K562 (cell line): ENCODE data around the gene ZNF81. TPM values are rescaled to one million over a fixed set of nuclear protein-coding genes. Genes with fewer than 3 reads are reported as not detected.

Source experiments
- polyA plus RNA-seq, 8 experiments: library from polyadenylated mRNA; depleted of rRNA in 4 of 8; stranded (reverse) in 5 of 8; unstranded in 3 of 8; fragments of >200 nt; fragmentation: Nextera tagmentation in 2 of 8; fragmentation: Illumina TruSeq in 1 of 8; extraction: Ambion mirVana in 2 of 8; extraction: Trizol in 1 of 8; gene quantifications; 2 replicates each; pipeline versions ENCODE4 v1.2.1 to v1.2.3, GENCODE V29; 2011 to 2014; ENCODE audit warnings: inconsistent platforms in 1 of 8, missing spikeins in 1 of 8
- total RNA-seq, 7 experiments: library from RNA; depleted of rRNA in 6 of 7; stranded (reverse); fragments of >200 nt in 6 of 7; fragmentation: Illumina TruSeq in 2 of 7; extraction: Trizol in 2 of 7; gene quantifications; 2 replicates each; pipeline versions ENCODE4 v1.2.1 to v1.2.3, GENCODE V29; 2011 to 2021; ENCODE audit warnings: low replicate concordance in 1 of 7
- TF ChIP-seq, protein P1 (sequence below), 2 experiments: fragments of 450-650 bp; formaldehyde crosslinking in 1 of 2; IDR thresholded peaks; 2 replicates each; pipeline versions ENCODE4 v1.4.0 to v1.6.1; 2014 to 2020; ENCODE audit warnings: mild to moderate bottlenecking in 2 of 2, borderline replicate concordance in 1 of 2, low read depth in 1 of 2
- TF ChIP-seq, protein P2 (sequence below), 3 experiments: IDR thresholded peaks in 2 of 3; conservative IDR thresholded peaks in 1 of 3; 2 replicates each; pipeline ENCODE4 v1.5.1; 2011 to 2012; ENCODE audit warnings: low read length in 3 of 3, mild to moderate bottlenecking in 3 of 3, control low read depth in 2 of 3, improper control_type of control experiment in 1 of 3, inconsistent platforms in 1 of 3, low read depth in 1 of 3, mixed read lengths in 1 of 3, moderate library complexity in 1 of 3; ENCODE audit not compliant: insufficient read depth in 2 of 3
- TF ChIP-seq, protein P3 (sequence below): fragments of 250-450 bp; sonication (Bioruptor Pico); IDR thresholded peaks from 2 replicates; pipeline ENCODE4 v1.8.0; 2021; ENCODE audit warnings: mild to moderate bottlenecking, moderate library complexity

ZNF81 gene
- total and polyA plus RNA-seq, 9 of the 15 experiments (the other 6 are each of a cell fraction or from before 2014, with no cell fraction given): 2.4 to 9.6 (median 4.9) TPM

- TF ChIP-seq, protein P1, sequence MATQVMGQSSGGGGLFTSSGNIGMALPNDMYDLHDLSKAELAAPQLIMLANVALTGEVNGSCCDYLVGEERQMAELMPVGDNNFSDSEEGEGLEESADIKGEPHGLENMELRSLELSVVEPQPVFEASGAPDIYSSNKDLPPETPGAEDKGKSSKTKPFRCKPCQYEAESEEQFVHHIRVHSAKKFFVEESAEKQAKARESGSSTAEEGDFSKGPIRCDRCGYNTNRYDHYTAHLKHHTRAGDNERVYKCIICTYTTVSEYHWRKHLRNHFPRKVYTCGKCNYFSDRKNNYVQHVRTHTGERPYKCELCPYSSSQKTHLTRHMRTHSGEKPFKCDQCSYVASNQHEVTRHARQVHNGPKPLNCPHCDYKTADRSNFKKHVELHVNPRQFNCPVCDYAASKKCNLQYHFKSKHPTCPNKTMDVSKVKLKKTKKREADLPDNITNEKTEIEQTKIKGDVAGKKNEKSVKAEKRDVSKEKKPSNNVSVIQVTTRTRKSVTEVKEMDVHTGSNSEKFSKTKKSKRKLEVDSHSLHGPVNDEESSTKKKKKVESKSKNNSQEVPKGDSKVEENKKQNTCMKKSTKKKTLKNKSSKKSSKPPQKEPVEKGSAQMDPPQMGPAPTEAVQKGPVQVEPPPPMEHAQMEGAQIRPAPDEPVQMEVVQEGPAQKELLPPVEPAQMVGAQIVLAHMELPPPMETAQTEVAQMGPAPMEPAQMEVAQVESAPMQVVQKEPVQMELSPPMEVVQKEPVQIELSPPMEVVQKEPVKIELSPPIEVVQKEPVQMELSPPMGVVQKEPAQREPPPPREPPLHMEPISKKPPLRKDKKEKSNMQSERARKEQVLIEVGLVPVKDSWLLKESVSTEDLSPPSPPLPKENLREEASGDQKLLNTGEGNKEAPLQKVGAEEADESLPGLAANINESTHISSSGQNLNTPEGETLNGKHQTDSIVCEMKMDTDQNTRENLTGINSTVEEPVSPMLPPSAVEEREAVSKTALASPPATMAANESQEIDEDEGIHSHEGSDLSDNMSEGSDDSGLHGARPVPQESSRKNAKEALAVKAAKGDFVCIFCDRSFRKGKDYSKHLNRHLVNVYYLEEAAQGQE (IDR thresholded peaks at IDR 0.05; ENCODE audit: borderline replicate concordance): peak; percentile 66; the same call in 1 of the 2 replicates
- TF ChIP-seq, protein P1 (CRISPR knock-in tag; IDR thresholded peaks at IDR 0.05; ENCODE audit: low read depth): no peak
- TF ChIP-seq, protein P2, sequence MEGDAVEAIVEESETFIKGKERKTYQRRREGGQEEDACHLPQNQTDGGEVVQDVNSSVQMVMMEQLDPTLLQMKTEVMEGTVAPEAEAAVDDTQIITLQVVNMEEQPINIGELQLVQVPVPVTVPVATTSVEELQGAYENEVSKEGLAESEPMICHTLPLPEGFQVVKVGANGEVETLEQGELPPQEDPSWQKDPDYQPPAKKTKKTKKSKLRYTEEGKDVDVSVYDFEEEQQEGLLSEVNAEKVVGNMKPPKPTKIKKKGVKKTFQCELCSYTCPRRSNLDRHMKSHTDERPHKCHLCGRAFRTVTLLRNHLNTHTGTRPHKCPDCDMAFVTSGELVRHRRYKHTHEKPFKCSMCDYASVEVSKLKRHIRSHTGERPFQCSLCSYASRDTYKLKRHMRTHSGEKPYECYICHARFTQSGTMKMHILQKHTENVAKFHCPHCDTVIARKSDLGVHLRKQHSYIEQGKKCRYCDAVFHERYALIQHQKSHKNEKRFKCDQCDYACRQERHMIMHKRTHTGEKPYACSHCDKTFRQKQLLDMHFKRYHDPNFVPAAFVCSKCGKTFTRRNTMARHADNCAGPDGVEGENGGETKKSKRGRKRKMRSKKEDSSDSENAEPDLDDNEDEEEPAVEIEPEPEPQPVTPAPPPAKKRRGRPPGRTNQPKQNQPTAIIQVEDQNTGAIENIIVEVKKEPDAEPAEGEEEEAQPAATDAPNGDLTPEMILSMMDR (IDR thresholded peaks at IDR 0.05 in 2 of 3, conservative IDR thresholded peaks at IDR 0.05 in 1 of 3; ENCODE audit: insufficient read depth in 2 of 3, low read depth in 1 of 3, low read length in 3 of 3): peak; percentile 68 to 81 (median 80)
- TF ChIP-seq, protein P3, sequence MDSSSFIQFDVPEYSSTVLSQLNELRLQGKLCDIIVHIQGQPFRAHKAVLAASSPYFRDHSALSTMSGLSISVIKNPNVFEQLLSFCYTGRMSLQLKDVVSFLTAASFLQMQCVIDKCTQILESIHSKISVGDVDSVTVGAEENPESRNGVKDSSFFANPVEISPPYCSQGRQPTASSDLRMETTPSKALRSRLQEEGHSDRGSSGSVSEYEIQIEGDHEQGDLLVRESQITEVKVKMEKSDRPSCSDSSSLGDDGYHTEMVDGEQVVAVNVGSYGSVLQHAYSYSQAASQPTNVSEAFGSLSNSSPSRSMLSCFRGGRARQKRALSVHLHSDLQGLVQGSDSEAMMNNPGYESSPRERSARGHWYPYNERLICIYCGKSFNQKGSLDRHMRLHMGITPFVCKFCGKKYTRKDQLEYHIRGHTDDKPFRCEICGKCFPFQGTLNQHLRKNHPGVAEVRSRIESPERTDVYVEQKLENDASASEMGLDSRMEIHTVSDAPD (CRISPR knock-in tag): no peak
Measured at GRCh38 chrX:47831788-47832187, 4.9 kb upstream of the ZNF81 start (continued).
